Measurements from ENCODE around the gene ANKRD23. TPM values are rescaled to one million over a fixed set of nuclear protein-coding genes. Genes with fewer than 3 reads are reported as not detected.

ANKRD23 gene
- total RNA-seq, 3 donors from 2014 or later (not counting 1 experiment from before 2014, with no cell fraction given): 8.3 to 11.2 (median 10.1) TPM

- TF ChIP-seq CTCF (IDR thresholded peaks at IDR 0.05): no peak
- Histone ChIP-seq H3K9me3 (ENCODE audit: control insufficient read depth, insufficient read depth, low read length) (no peaks in the 10 kb centered on the region), H3K27me3 (ENCODE audit: control insufficient read depth, insufficient read depth, low read length) (no peaks in the 10 kb centered on the region), H3K36me3 (ENCODE audit: control insufficient read depth, insufficient read depth, low read length) (peaks cover 6% of the 10 kb centered on the region), H3K4me3 (ENCODE audit: low read length) (no peak overlapping the region), H3K27ac (ENCODE audit: low read length) (no peak overlapping the region), H3K4me1 (ENCODE audit: control insufficient read depth, insufficient read depth, low read length) (peaks cover 27% of the 10 kb centered on the region)
- no peaks in the 10 kb centered on the region for H3K9me3 Mint-ChIP-seq
- no peak for DNase-seq
- no peaks in the 10 kb centered on the region for H3K27me3 Mint-ChIP-seq (ENCODE audit: low read depth in 2 of 2)
- peak overlapping the region in 1 of 2 donors; percentile 15 for H3K27ac Mint-ChIP-seq
- H3K4me3 Mint-ChIP-seq: peak overlapping the region; percentile 31
- WGBS (ENCODE audit: insufficient coverage): 95% methylated on average over 16 of the region's 16 CpGs
- peaks cover 11 to 25% of the 10 kb centered on the region in 2 donors for H3K4me1 Mint-ChIP-seq
- H3K36me3 Mint-ChIP-seq: no peaks in the 10 kb centered on the region
- ATAC-seq: no peak
- intact Hi-C loops (cut with micrococcal nuclease): no loop called here
Measured at GRCh38 chr2:96841701-96842495, 1.9 kb downstream of the ANKRD23 start.

- ATAC-seq (no peak), DNase-seq (no peak)
- no peaks in the 10 kb centered on the region for H3K36me3 Mint-ChIP-seq
- peak overlapping the region; percentile 71 for H3K4me3 Mint-ChIP-seq
- Histone ChIP-seq H3K27me3 (ENCODE audit: control insufficient read depth, insufficient read depth, low read length) (no peaks in the 10 kb centered on the region), H3K4me1 (ENCODE audit: control insufficient read depth, insufficient read depth, low read length) (peaks cover 27% of the 10 kb centered on the region), H3K36me3 (ENCODE audit: control insufficient read depth, insufficient read depth, low read length) (peaks cover 4% of the 10 kb centered on the region), H3K27ac (ENCODE audit: low read length) (no peak overlapping the region), H3K9me3 (ENCODE audit: control insufficient read depth, insufficient read depth, low read length) (no peaks in the 10 kb centered on the region), H3K4me3 (ENCODE audit: low read length) (peak overlapping the region; percentile 28)
- peaks cover 11 to 25% of the 10 kb centered on the region in 2 donors for H3K4me1 Mint-ChIP-seq
- no peaks in the 10 kb centered on the region for H3K9me3 Mint-ChIP-seq
- intact Hi-C loops (cut with micrococcal nuclease): loop anchor here (10.0 kb wide), 1 partner anchor 825 kb away; no protein-coding TSS in a partner anchor
- H3K27me3 Mint-ChIP-seq (ENCODE audit: low read depth in 2 of 2): no peaks in the 10 kb centered on the region
- WGBS (ENCODE audit: insufficient coverage): 93% methylated on average over 37 of the region's 37 CpGs
- no peak for TF ChIP-seq CTCF (IDR thresholded peaks at IDR 0.05)
- H3K27ac Mint-ChIP-seq: peak overlapping the region; percentile 9 to 29
Measured at GRCh38 chr2:96839875-96840850, 3.7 kb downstream of the ANKRD23 start.

- intact Hi-C loops (cut with micrococcal nuclease): loop anchor here (10.0 kb wide), 1 partner anchor 825 kb away; no protein-coding TSS in a partner anchor
- peak; percentile 72 to 89 for DNase-seq
- Mint-ChIP-seq H3K4me1 (peaks cover 11 to 25% of the 10 kb centered on the region in 2 donors), H3K9me3 (no peaks in the 10 kb centered on the region), H3K4me3 (peak overlapping the region; percentile 85), H3K27ac (peak overlapping the region; percentile 29 to 51), H3K36me3 (no peaks in the 10 kb centered on the region), H3K27me3 (ENCODE audit: low read depth in 2 of 2) (no peaks in the 10 kb centered on the region)
- Histone ChIP-seq H3K9me3 (ENCODE audit: control insufficient read depth, insufficient read depth, low read length) (no peaks in the 10 kb centered on the region), H3K27me3 (ENCODE audit: control insufficient read depth, insufficient read depth, low read length) (no peaks in the 10 kb centered on the region), H3K4me1 (ENCODE audit: control insufficient read depth, insufficient read depth, low read length) (peaks cover 27% of the 10 kb centered on the region), H3K4me3 (ENCODE audit: low read length) (peak overlapping the region; percentile 28), H3K36me3 (ENCODE audit: control insufficient read depth, insufficient read depth, low read length) (peaks cover 6% of the 10 kb centered on the region), H3K27ac (ENCODE audit: low read length) (peak overlapping the region; percentile 51)
- WGBS (ENCODE audit: insufficient coverage): 6% methylated on average over 42 of the region's 42 CpGs
- peak; percentile 94 to 97 (median 96) for ATAC-seq
- no peak for TF ChIP-seq CTCF (IDR thresholded peaks at IDR 0.05)
Measured at GRCh38 chr2:96839293-96839874, 4.4 kb downstream of the ANKRD23 start.

Data from natural killer cell (primary cell).